GM04504 (cell line): ENCODE data around the gene IPO8.
A peak's percentile ranks its signal among the peaks of the same experiment; 100 is the strongest.

Experiments
- DNase-seq: peaks from one replicate; pipeline ENCODE4 v3.0.0-alpha.2; 2012; ENCODE audit warnings: low read depth

IPO8 gene

GRCh38 chr12:30695199-30696102, at the start of gene IPO8:
Gene IPO8, minus strand, starts transcription at chr12:30695869. Its CDS starts 222 bp downstream, at chr12:30695647.
- DNase-seq: peak; percentile 77

GRCh38 chr12:30744321-30744720, 48.7 kb upstream of the IPO8 start:
- no peak for DNase-seq

GRCh38 chr12:30740274-30740673, 44.6 kb upstream of the IPO8 start:
- DNase-seq: no peak

GRCh38 chr12:30739020-30739419, 43.4 kb upstream of the IPO8 start:
- DNase-seq: no peak

GRCh38 chr12:30732954-30733637, 37.4 kb upstream of the IPO8 start:
- no peak for DNase-seq

GRCh38 chr12:30730011-30730410, 34.3 kb upstream of the IPO8 start:
- DNase-seq: no peak

- no peak for DNase-seq
These were observed 33.9 kb upstream of the IPO8 start for GRCh38 chr12:30729547-30729946.

GRCh38 chr12:30726647-30727046, 31.0 kb upstream of the IPO8 start:
- DNase-seq: no peak

- DNase-seq: peak; percentile 27
These were observed 30.1 kb upstream of the IPO8 start for GRCh38 chr12:30725739-30726138.

- DNase-seq: peak; percentile 77
These were observed 23.4 kb upstream of the IPO8 start for GRCh38 chr12:30719060-30719459.

- no peak for DNase-seq
These were observed 12.1 kb upstream of the IPO8 start for GRCh38 chr12:30707613-30708342.

GRCh38 chr12:30706476-30706875, 10.8 kb upstream of the IPO8 start:
- DNase-seq: no peak

GRCh38 chr12:30701056-30701455, 5.4 kb upstream of the IPO8 start:
- DNase-seq: no peak

GRCh38 chr12:30700216-30700900, 4.7 kb upstream of the IPO8 start:
- no peak for DNase-seq

- DNase-seq: no peak
These were observed 2.7 kb upstream of the IPO8 start for GRCh38 chr12:30698346-30698745.

GRCh38 chr12:30696943-30697342, 1.3 kb upstream of the IPO8 start:
- no peak for DNase-seq

GRCh38 chr12:30696486-30696885, 817 bp upstream of the IPO8 start:
- no peak for DNase-seq

GRCh38 chr12:30696103-30696408, 387 bp upstream of the IPO8 start:
- no peak for DNase-seq

GRCh38 chr12:30694412-30695198, 1.1 kb downstream of the IPO8 start:
- no peak for DNase-seq

GRCh38 chr12:30692470-30692869, 3.2 kb downstream of the IPO8 start:
- DNase-seq: peak; percentile 17

- peak; percentile 50 for DNase-seq
These were observed 4.4 kb downstream of the IPO8 start for GRCh38 chr12:30691122-30691879.
